ENCODE results near the gene TM2D3.

Gene TM2D3

GRCh38 chr15:101625184-101625583, 27.0 kb downstream of the TM2D3 start:
- DNase-seq: no peak

DNA sequence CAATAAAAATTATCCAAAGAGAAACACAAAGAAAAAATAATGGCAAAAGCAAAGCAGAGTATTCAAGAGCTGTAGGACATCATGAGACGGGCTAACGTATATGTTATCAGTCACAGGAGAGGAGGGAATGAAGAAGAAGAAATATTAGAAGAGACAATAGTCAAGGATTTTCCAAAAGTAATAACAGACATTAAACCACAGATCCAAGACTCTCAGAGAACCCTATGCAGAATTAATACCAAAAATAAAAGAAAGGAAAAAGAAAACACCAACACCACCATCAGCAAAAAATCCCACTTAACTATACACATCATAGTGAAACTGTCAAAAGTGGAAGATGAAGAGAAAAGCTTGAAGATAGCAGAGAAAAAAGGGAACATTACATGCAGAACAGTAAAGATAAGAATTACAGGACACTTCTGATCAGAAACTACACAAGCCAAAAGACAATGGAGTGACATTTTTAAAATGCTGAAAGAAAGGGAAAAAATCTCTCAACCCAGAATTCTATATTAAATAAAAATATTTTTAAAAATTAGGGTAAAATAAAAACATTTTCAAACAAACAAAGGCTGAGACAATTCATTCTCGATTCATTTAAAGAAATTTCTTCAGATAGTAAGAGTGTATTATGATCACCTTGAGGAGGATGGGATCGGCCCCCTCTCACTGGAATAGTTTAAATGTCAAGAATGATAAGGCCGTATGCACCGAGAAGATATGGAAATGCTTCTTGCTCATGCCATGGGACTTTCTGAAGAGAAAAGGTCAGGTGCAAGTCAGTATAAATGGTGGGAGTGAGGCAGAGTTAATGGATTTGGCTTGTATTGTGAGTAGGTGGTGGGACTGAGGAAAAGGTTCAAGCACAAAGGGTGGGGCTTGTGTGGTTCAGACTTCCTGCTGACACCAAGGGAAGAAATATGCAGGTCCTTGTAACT, 28.5 kb downstream of the TM2D3 start:
- DNase-seq: no peak

GRCh38 chr15:101621961-101622360, 30.2 kb downstream of the TM2D3 start:
- no peak for DNase-seq

DNA sequence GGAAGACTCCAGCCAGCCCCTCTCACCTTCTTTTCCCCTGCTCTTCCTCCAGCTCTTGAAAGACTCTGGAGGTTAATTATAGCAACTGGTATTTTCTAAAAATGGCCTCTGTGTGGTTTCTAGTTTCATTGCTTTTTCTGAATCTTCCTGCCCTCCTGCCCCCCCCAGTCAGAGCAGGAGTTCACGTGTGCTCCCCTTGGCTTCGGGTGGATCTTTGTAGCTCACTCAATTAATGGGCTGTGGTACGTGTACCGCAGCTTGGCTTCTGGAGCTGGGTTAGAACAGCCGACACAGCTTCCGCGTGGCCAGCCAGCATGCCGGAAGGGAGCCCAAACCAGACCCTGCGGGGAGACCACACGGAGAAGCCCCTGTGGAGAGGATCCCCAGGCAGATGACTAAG, 31.5 kb downstream of the TM2D3 start:
- no peak for DNase-seq

DNA sequence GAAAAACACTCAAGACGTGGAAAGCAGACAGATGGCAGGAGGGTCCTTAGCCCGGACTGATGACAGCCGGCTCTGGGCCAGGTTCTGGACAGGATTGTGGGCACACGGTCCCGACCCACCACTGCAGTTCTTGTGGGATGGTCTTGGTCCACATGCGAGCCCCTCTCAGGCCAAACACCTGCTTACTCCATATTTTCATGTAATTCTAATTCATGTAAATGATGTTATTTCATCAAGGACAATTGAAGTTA, 32.6 kb downstream of the TM2D3 start:
- DNase-seq: no peak

DNA sequence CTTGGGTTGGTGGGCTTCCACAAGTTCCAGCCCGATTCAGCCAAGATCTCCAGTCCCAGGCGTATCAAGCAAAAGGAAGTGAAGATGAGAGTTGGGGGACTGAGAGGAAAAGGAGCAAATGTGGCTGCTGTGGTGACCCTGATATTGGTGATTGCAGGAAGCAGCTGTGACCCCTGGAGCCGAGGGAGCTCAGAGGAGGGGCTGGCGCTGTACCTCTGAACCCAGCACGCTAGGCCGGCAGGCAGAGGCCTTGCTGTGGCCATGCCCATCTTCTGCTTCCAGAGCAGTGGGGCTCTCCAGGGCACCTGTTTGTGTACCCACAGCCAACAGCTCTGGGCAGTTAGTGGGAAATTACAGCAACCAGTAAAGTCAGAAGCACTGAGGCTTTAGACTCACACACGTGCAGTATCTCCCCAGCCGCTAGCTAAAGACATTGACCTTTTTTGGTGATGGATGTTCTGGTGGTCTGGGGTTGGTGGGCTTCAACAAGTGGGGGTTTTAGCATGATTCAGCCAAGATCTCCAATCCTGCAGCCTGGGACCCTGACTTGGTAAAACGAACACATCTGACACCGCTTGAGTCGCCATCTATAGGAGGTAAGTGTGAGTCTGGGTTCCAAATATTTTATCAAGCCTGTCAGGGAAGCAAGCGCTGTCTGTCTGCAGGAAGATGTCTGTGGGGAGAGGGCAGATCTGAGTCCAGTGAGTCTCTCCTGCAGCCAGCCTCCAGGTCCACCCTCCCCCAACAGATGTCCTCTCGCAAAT, 33.1 kb downstream of the TM2D3 start:
- DNase-seq: no peak

GRCh38 chr15:101618076-101618475, 34.1 kb downstream of the TM2D3 start:
- DNase-seq: no peak

DNA sequence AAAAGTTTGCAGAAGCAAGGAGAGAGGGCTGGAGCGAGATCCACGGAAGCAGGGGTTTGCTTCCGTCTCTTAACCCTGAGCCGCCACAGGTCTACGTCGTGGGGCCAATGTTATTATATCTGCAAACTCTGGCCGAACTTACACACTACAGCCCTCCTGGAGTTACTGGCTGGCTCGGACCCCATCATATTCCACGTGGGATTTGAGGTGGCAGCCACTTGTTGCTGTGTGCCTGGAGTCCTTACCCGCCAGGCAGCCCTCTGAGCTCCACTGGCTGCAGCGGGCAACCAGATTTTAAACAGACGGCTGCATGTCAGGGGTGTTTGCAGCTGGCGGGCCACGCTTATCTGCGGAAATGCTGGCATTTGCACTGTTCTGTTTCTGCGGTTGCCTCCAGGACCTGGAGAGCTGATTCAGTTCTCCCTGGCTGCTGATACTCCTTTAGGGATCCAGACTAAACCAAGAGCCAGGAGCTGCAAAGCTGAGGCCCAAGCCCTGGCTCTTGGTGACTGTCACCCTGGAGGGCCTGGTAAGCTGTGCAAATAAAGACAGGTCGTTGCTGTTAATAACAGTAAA, 34.7 kb downstream of the TM2D3 start:
- DNase-seq: no peak

DNA sequence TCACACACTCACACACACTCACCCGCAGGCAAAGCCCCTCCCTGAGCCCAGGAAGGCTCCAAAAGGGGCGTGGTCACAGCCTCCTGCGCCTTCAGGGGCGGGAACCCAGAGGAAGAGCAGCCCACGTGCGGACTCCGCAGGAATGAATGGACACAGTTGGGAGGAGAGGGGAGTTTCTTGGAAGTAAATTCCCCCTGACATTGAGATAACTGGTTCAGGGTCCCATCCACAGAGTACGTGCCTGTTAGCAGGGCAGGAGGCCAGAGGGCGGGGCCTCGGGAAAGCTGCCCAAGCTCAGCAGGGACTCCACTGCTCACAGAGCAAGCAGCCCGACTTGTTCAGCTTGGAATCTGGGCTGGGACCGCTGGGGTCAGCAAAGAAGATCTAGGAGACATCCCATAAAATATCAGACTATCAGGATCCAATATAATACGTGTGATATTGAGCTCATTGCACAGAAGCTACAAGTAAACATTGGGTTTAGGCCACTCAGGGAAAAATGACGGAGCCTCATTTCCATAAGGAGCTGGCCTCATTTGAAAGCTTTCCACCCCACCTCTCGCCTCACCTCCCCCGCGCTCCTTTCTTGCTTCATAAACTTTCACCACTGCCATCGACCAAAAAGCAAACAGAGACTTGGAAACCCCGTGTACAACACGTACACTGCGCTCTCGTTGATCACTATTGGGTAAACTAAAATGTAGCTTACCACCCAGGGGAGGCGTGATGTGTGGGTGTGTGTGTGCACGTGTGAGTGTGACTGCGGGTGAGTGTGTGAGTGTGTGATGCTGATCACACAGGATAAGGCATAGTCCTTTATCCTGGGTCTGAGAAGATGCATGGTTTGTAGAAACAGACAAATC, 36.0 kb downstream of the TM2D3 start:
- peak in 2 of 58 donors; percentile 11 to 50 for DNase-seq

- DNase-seq: no peak
These were observed 36.7 kb downstream of the TM2D3 start for GRCh38 chr15:101615414-101615985.

DNA sequence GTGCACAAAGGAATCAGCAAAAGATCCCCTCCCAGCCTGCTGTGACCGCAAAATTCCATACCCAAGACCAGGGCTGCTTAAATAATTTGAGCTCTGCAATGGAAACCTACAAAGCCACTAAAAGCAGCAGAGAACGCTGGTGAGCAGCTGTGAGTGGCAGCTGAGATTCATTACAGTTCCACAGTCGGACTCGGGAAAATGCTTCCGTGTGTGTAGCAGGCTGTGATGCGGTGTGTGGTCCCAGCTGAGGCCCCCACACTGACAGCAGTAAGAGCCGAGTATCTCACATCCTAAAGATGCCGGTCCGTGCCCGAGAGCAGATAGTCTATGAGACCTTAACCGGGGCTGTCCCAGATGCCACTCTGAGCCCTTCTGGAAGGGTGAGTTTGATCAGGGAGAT, 37.4 kb downstream of the TM2D3 start:
- DNase-seq: no peak

DNA sequence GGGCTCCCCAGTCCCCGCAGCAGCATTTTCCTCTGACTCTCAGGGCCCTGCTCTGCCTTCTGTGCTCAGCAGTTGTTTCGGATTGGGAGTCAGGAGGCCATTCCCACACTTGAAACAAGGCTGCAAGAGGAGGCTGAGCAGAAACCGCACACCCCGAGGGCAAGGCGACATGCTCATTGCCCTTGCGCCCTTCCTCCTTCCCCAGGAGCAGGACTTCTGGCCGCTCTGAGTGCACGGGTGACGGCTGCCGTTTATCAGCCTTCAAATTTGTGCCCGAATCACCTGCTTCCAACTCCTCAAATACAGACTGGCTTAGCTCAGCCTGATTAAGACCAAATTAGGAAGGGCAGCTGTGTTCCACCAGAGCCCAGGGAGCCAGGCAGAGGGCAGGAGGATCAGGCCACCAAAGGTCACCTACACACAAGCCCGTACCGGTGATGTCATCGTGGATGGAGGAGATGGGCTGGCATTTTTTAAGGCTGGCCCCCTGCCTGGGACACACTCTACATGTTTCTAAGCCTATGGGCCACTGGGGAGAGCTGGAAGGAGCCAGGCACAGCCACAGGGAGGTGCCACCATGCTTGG, 38.1 kb downstream of the TM2D3 start:
- no peak for DNase-seq

- DNase-seq: peak in 30 of 58 donors; percentile 17 to 79 (median 39)
These were observed 38.8 kb downstream of the TM2D3 start for GRCh38 chr15:101613130-101614000.

DNA sequence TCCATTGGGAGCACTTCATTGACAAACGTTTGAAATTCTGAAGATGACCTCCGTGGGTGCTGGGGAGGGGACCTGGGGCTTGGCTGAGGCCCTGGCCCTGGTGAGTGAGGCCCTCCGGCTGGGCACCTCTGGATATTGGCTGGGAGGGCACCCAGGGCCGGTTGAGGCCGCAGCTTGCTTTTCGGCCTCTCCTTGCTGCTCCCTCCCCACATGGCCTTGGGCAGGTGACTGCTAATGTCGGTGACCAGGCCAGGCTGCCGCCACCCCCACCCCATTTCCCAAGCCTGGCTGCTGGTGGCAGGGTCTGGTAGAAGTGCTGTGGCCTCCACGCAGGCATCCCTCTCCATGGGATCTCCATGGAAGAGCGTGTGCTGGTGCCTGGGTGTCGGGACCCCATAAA, 39.5 kb downstream of the TM2D3 start:
- DNase-seq: no peak

GRCh38 chr15:101611580-101612299, 40.4 kb downstream of the TM2D3 start:
- no peak for DNase-seq

GRCh38 chr15:101611007-101611406, 41.2 kb downstream of the TM2D3 start:
- DNase-seq: no peak

DNA sequence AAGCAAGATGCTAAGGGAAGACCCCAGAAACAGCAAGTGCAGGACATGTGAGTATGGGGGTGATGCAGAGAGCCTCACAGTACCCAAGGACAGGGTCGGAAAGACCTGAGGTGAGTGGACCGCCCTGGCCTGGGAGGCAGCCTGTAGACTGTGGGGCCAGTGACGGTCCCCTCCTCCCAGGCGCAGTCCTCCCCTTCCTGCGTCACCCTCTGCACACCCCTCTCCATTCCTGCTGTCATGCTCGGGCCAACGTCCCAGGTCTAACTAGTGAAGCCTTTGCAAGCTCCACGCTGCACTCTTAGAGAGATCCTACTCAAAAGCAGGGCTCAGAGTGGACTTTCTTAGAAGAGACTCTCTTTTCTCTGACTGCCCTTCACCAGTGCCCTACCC, 41.6 kb downstream of the TM2D3 start:
- no peak for DNase-seq

DNA sequence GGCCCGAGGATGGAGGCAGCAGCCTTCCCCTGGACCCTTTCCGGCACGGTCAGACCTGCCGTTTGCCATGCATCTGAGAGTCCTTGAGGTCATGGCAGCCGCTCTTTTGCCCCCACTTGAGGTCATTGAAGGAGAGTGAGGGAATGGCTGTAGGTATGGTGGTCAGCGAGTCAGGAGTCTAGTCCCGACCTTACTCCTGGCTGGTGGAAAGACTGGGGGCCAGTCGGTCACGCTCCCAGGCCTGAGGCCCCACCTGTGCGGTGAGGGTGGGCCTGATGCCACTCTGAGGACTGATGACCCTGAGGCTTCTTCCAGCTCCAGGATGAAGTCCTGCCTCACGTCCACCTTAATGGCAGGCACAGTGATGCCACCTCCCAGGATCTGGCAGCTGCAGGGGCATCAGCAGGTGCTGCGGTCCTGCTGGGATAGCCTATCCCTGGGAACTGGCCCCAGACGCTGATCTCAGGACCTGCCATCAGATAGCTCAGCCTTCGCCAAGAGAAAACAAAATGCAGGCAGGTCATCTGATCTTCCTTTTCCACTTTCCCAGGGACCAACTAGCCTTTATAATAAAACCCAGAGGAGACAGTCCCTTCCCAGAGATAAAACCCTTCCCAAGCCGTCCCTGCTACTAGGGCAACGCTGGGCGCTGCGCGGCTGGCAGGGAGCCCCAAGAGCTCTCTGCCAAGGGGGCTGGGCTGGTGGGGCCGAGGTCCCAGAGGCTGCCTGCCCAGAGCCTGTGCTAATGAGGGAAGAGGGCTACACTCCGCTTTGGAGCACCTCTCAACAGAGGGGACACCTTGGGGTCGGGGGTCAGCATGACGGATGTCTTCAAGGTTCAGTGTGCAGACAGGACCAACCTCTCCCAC, 42.2 kb downstream of the TM2D3 start:
- peak in 1 of 58 donors; percentile 22 for DNase-seq

Data from anterior cingulate cortex (tissue), 58 donors.